ENCODE data around the gene SLC6A7. TPM values are rescaled to one million over a fixed set of nuclear protein-coding genes. Genes with fewer than 3 reads are reported as not detected.

The SLC6A7 gene
- total RNA-seq, 2 experiments from 2014 or later, result not detected

GRCh38 chr5:150190503-150190979, 679 bp downstream of the SLC6A7 start:
- intact Hi-C loops (cut with micrococcal nuclease), result no loop called here

GRCh38 chr5:150190987-150191386, 1.1 kb downstream of the SLC6A7 start:
- CTCF ChIA-PET, result no interaction called here
- no peak overlapping the region for H3K4me3 Mint-ChIP-seq
- H3K27me3 Mint-ChIP-seq (ENCODE audit: low read depth), result peaks cover 10% of the 10 kb centered on the region
- H3K36me3 Mint-ChIP-seq (ENCODE audit: low read depth), result no peaks in the 10 kb centered on the region
- intact Hi-C loops (cut with micrococcal nuclease), result no loop called here
- no peak overlapping the region for H3K27ac Mint-ChIP-seq
- no peak for DNase-seq
- no peaks in the 10 kb centered on the region for H3K4me1 Mint-ChIP-seq (ENCODE audit: low read depth)
- no peaks in the 10 kb centered on the region for H3K9me3 Mint-ChIP-seq

More at GRCh38 chr5:150190503-150190979, 679 bp downstream of the SLC6A7 start:
- no peak overlapping the region for H3K27ac Mint-ChIP-seq
- H3K4me1 Mint-ChIP-seq (ENCODE audit: low read depth), result no peaks in the 10 kb centered on the region
- H3K9me3 Mint-ChIP-seq, result no peaks in the 10 kb centered on the region
- no peak overlapping the region for H3K4me3 Mint-ChIP-seq
- H3K27me3 Mint-ChIP-seq (ENCODE audit: low read depth), result peaks cover 10% of the 10 kb centered on the region
- H3K36me3 Mint-ChIP-seq (ENCODE audit: low read depth), result no peaks in the 10 kb centered on the region
- no peak for DNase-seq
- CTCF ChIA-PET, result no interaction called here

GRCh38 chr5:150192462-150192861, 2.6 kb downstream of the SLC6A7 start:
- Mint-ChIP-seq H3K9me3 (no peaks in the 10 kb centered on the region), H3K4me3 (no peak overlapping the region), H3K4me1 (ENCODE audit: low read depth) (no peaks in the 10 kb centered on the region), H3K27me3 (ENCODE audit: low read depth) (peaks cover 10% of the 10 kb centered on the region), H3K27ac (no peak overlapping the region), H3K36me3 (ENCODE audit: low read depth) (no peaks in the 10 kb centered on the region)
- CTCF ChIA-PET, result interaction anchor here (0.6 to 0.8 kb wide), 2 partner anchors 58 to 549 kb away, joined by 3 read pairs; no protein-coding TSS in a partner anchor
- DNase-seq, result no peak
- intact Hi-C loops (cut with micrococcal nuclease), result no loop called here

- Mint-ChIP-seq H3K36me3 (ENCODE audit: low read depth) (no peaks in the 10 kb centered on the region), H3K4me3 (no peak overlapping the region), H3K27ac (no peak overlapping the region), H3K9me3 (no peaks in the 10 kb centered on the region), H3K4me1 (ENCODE audit: low read depth) (no peaks in the 10 kb centered on the region), H3K27me3 (ENCODE audit: low read depth) (peaks cover 4% of the 10 kb centered on the region)
- no peak for DNase-seq
- CTCF ChIA-PET, result no interaction called here
- intact Hi-C loops (cut with micrococcal nuclease), result no loop called here
These were observed 6.0 kb downstream of the SLC6A7 start for GRCh38 chr5:150195736-150196485.

- intact Hi-C loops (cut with micrococcal nuclease), result no loop called here
- no peak for DNase-seq
- CTCF ChIA-PET, result no interaction called here
- H3K36me3 Mint-ChIP-seq (ENCODE audit: low read depth), result no peaks in the 10 kb centered on the region
- no peaks in the 10 kb centered on the region for H3K4me1 Mint-ChIP-seq (ENCODE audit: low read depth)
- H3K4me3 Mint-ChIP-seq, result no peak overlapping the region
- H3K27me3 Mint-ChIP-seq (ENCODE audit: low read depth), result peaks cover 2% of the 10 kb centered on the region
- H3K9me3 Mint-ChIP-seq, result no peaks in the 10 kb centered on the region
- no peak overlapping the region for H3K27ac Mint-ChIP-seq
These were observed 6.7 kb downstream of the SLC6A7 start for GRCh38 chr5:150196514-150196913.

- Mint-ChIP-seq H3K4me3 (no peak overlapping the region), H3K27me3 (ENCODE audit: low read depth) (no peaks in the 10 kb centered on the region), H3K27ac (no peak overlapping the region), H3K36me3 (ENCODE audit: low read depth) (no peaks in the 10 kb centered on the region), H3K4me1 (ENCODE audit: low read depth) (no peaks in the 10 kb centered on the region), H3K9me3 (no peaks in the 10 kb centered on the region)
- no peak for DNase-seq
- CTCF ChIA-PET, result no interaction called here
- intact Hi-C loops (cut with micrococcal nuclease), result no loop called here
These were observed 7.1 kb downstream of the SLC6A7 start for GRCh38 chr5:150196986-150197385.

GRCh38 chr5:150197476-150197875, 7.6 kb downstream of the SLC6A7 start:
- Mint-ChIP-seq H3K4me1 (ENCODE audit: low read depth) (no peaks in the 10 kb centered on the region), H3K4me3 (no peak overlapping the region), H3K27me3 (ENCODE audit: low read depth) (no peaks in the 10 kb centered on the region), H3K27ac (no peak overlapping the region), H3K36me3 (ENCODE audit: low read depth) (no peaks in the 10 kb centered on the region), H3K9me3 (no peaks in the 10 kb centered on the region)
- intact Hi-C loops (cut with micrococcal nuclease), result no loop called here
- DNase-seq, result no peak
- CTCF ChIA-PET, result no interaction called here

- H3K9me3 Mint-ChIP-seq, result no peaks in the 10 kb centered on the region
- H3K27me3 Mint-ChIP-seq (ENCODE audit: low read depth), result no peaks in the 10 kb centered on the region
- DNase-seq, result no peak
- intact Hi-C loops (cut with micrococcal nuclease), result no loop called here
- no peak overlapping the region for H3K27ac Mint-ChIP-seq
- no peaks in the 10 kb centered on the region for H3K36me3 Mint-ChIP-seq (ENCODE audit: low read depth)
- CTCF ChIA-PET, result no interaction called here
- H3K4me3 Mint-ChIP-seq, result no peak overlapping the region
- H3K4me1 Mint-ChIP-seq (ENCODE audit: low read depth), result no peaks in the 10 kb centered on the region
These were observed 12.6 kb downstream of the SLC6A7 start for GRCh38 chr5:150202501-150202900.

GRCh38 chr5:150203832-150204589, 14.1 kb downstream of the SLC6A7 start:
- peaks cover 8% of the 10 kb centered on the region for H3K4me1 Mint-ChIP-seq (ENCODE audit: low read depth)
- no peak overlapping the region for H3K27ac Mint-ChIP-seq
- no peaks in the 10 kb centered on the region for H3K9me3 Mint-ChIP-seq
- no peak overlapping the region for H3K4me3 Mint-ChIP-seq
- intact Hi-C loops (cut with micrococcal nuclease), result no loop called here
- DNase-seq, result no peak
- CTCF ChIA-PET, result no interaction called here
- peaks cover 7% of the 10 kb centered on the region for H3K27me3 Mint-ChIP-seq (ENCODE audit: low read depth)
- no peaks in the 10 kb centered on the region for H3K36me3 Mint-ChIP-seq (ENCODE audit: low read depth)

- Mint-ChIP-seq H3K27me3 (ENCODE audit: low read depth) (peaks cover 8% of the 10 kb centered on the region), H3K36me3 (ENCODE audit: low read depth) (no peaks in the 10 kb centered on the region), H3K9me3 (no peaks in the 10 kb centered on the region), H3K4me3 (no peak overlapping the region), H3K27ac (no peak overlapping the region), H3K4me1 (ENCODE audit: low read depth) (peaks cover 12% of the 10 kb centered on the region)
- intact Hi-C loops (cut with micrococcal nuclease), result no loop called here
- CTCF ChIA-PET, result no interaction called here
- DNase-seq, result no peak
These were observed 14.7 kb downstream of the SLC6A7 start for GRCh38 chr5:150204590-150204960.

- Mint-ChIP-seq H3K4me1 (ENCODE audit: low read depth) (peaks cover 12% of the 10 kb centered on the region), H3K27me3 (ENCODE audit: low read depth) (peaks cover 8% of the 10 kb centered on the region), H3K9me3 (no peaks in the 10 kb centered on the region), H3K27ac (no peak overlapping the region), H3K4me3 (no peak overlapping the region), H3K36me3 (ENCODE audit: low read depth) (no peaks in the 10 kb centered on the region)
- CTCF ChIA-PET, result no interaction called here
- intact Hi-C loops (cut with micrococcal nuclease), result no loop called here
- DNase-seq, result no peak
These were observed 16.4 kb downstream of the SLC6A7 start for GRCh38 chr5:150206098-150206778.

- intact Hi-C loops (cut with micrococcal nuclease), result no loop called here
- H3K4me1 Mint-ChIP-seq (ENCODE audit: low read depth), result peaks cover 12% of the 10 kb centered on the region
- H3K27me3 Mint-ChIP-seq (ENCODE audit: low read depth), result peaks cover 8% of the 10 kb centered on the region
- no peaks in the 10 kb centered on the region for H3K9me3 Mint-ChIP-seq
- CTCF ChIA-PET, result no interaction called here
- no peak overlapping the region for H3K4me3 Mint-ChIP-seq
- H3K27ac Mint-ChIP-seq, result no peak overlapping the region
- no peak for DNase-seq
- H3K36me3 Mint-ChIP-seq (ENCODE audit: low read depth), result no peaks in the 10 kb centered on the region
These were observed 16.9 kb downstream of the SLC6A7 start for GRCh38 chr5:150206779-150207115.
